ENCODE results near the gene FAIM2. TPM values are rescaled to one million over a fixed set of nuclear protein-coding genes. Genes with fewer than 3 reads are reported as not detected.

Gene FAIM2
- total and polyA plus RNA-seq, 2 experiments from 2014 or later = 0.61 to 2.0 TPM

- no peak for DNase-seq (ENCODE audit: low spot score)
- Histone ChIP-seq H3K4me1 (ENCODE audit: insufficient read depth) (peaks cover 8% of the 10 kb centered on the region), H3K79me2 (replicated peaks; ENCODE audit: insufficient read depth) (no peaks in the 10 kb centered on the region), H3K4me3 (no peak overlapping the region), H3K36me3 (ENCODE audit: insufficient read depth) (no peaks in the 10 kb centered on the region), H3K4me2 (no peak overlapping the region), H3K9me2 (ENCODE audit: insufficient read depth) (no peaks in the 10 kb centered on the region), H3K27me3 (ENCODE audit: insufficient read depth) (no peaks in the 10 kb centered on the region), H3F3A (replicated peaks; ENCODE audit: low read depth) (no peaks in the 10 kb centered on the region), H3K27ac (ENCODE audit: low read depth) (no peak overlapping the region), H2AFZ (peak overlapping the region; percentile 69; the same call in 1 of the 2 replicates), H4K20me1 (replicated peaks; ENCODE audit: insufficient read depth) (no peaks in the 10 kb centered on the region)
- no peak for ATAC-seq
- Mint-ChIP-seq H3K4me1 (peaks cover 46% of the 10 kb centered on the region), H3K36me3 (ENCODE audit: low read depth) (no peaks in the 10 kb centered on the region), H3K27ac (no peak overlapping the region), H3K9me3 (no peaks in the 10 kb centered on the region), H3K27me3 (ENCODE audit: insufficient read depth, low read depth, poor library complexity) (peaks cover 14% of the 10 kb centered on the region), H3K4me3 (no peak overlapping the region)
- TF ChIP-seq ZNF331 (CRISPR knock-in tag; IDR thresholded peaks at IDR 0.05; ENCODE audit: low read depth) (no peak), ZNF114 (CRISPR knock-in tag; IDR thresholded peaks at IDR 0.05) (no peak), NANOG (IDR thresholded peaks at IDR 0.05; ENCODE audit: borderline replicate concordance) (no peak), CTCF (conservative IDR thresholded peaks at IDR 0.05; ENCODE audit: low read depth in 2 of 2) (no peak), EZH2 (IDR thresholded peaks at IDR 0.05; ENCODE audit: low read depth, unreplicated experiment) (no peak), CREB1 (CRISPR knock-in tag; IDR thresholded peaks at IDR 0.05; ENCODE audit: low read depth) (no peak), STAT1 (IDR thresholded peaks at IDR 0.05; ENCODE audit: unreplicated experiment) (no peak), REST (IDR thresholded peaks at IDR 0.05; ENCODE audit: unreplicated experiment) (no peak), EZH2phosphoT487 (IDR thresholded peaks at IDR 0.05; ENCODE audit: unreplicated experiment) (no peak), JUNB (IDR thresholded peaks at IDR 0.05; ENCODE audit: unreplicated experiment) (no peak), POLR2AphosphoS5 (IDR thresholded peaks at IDR 0.05; ENCODE audit: low read depth) (no peak), ZNF462 (CRISPR knock-in tag; IDR thresholded peaks at IDR 0.05) (no peak), ETS1 (IDR thresholded peaks at IDR 0.05) (no peak)
These were observed 16.6 kb downstream of the FAIM2 start for GRCh38 chr12:49887091-49887490.

Measured in GM23338 (cell line).